Glomerular endothelial cell (primary cell): ENCODE measurements around the gene HLX. TPM values are rescaled to one million over a fixed set of nuclear protein-coding genes. Genes with fewer than 3 reads are reported as not detected.

Source experiments
- DNase-seq: peaks from one replicate; pipeline ENCODE4 v3.0.0-alpha.2; 2011; ENCODE audit warnings: low read depth, low spot score; ENCODE audit errors: extremely low read depth
- total RNA-seq: library from RNA; depleted of rRNA; stranded (reverse); fragments of >200 nt; gene quantifications from 2 replicates; pipeline ENCODE4 v1.2.3, GENCODE V29; 2015

The HLX gene
- total RNA-seq, 1 donor from 2014 or later: 30.4 TPM

DNA sequence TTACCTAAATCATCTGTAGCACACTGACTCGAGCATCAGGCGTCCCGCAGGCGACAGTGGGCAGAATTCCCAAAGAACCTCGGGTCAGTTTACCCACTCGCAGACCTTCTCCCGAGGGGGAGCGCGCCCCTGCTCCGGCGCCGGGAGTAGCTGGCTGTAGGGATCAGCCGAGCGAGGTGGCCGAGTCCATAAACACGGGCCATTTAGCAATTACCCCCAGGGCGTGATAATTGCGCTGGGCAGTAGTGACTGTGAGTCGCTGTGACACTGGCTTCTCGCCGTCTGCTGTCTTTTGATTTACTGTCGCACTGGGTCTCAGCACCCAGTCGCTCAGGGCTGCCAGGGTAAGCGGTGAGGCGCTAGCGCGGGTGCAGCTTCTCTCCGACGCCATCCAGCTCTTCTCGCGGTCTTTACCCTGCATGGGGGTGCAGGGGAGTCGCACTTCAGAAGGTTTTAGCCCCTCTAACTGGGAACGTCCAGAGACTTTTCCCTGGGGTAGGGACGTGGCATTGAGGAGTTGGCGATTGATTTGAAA, 16.2 kb downstream of the HLX start:
- no peak for DNase-seq

- DNase-seq: no peak
Measured at GRCh38 chr1:220896092-220896491, 16.8 kb downstream of the HLX start.

- no peak for DNase-seq
Measured at GRCh38 chr1:220900842-220901241, 21.6 kb downstream of the HLX start.

- DNase-seq: no peak
Measured at GRCh38 chr1:220901881-220902280, 22.6 kb downstream of the HLX start.

DNA sequence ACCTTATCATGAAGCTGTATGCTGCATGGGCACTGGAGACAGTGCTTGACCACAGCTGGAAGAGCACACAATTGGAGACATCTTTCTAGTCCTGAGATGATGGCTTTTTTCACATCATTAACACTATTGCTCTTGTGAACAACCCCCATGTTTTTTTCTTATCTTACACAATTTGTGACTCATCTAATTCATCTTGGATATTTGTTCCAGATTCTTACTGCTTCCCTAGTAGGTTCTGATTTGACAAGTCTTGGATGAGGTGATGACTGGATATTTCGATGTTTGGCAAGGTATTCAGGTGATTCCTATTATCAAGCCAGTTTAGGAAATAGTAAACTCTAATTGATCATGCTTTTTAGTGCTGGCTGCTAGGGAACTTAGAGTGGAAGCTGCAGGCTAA, 23.7 kb downstream of the HLX start:
- no peak for DNase-seq

- no peak for DNase-seq
Measured at GRCh38 chr1:220904876-220905275, 25.6 kb downstream of the HLX start.

DNA sequence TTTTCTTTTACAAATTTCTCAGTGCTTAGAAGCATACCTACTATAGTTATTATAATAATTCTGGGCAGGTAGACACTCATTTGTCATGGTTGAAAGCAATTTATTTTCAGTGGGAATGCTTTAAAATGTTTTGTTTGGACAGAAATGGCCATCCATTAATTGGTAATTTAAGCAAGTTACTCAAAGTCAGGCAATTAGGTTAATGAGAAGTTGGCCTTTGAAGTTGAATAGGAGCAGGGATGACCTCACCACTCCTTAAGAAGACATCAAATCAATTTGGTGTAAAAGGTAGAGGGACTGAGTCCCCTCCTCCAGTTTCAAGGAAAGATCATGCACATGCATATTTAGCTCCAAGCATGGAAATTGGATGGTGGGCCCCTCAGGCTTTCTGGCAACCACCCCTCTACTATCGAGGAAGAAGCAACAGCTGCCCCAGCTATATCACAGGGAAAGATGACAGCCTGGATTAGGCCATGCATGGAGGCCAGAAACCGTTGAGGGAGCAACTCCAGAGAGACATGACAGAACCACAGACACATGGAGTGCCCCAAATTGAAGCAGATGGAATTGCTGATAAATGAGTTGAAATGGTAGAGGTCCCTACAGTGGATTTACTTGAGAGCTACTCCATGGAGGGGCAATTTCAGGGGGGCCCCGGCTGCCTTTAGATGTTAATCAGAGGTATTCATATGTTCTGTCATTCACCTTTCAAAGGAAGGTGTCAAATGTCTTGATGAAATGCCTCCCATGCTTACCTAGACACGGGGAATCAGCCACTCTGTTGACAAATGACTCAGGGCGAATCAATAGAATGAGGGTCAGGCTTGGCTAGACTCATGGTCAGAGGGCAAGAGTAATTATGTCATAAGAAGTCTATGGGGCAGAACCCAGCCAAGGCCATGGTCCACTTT, 26.7 kb downstream of the HLX start:
- no peak for DNase-seq

DNA sequence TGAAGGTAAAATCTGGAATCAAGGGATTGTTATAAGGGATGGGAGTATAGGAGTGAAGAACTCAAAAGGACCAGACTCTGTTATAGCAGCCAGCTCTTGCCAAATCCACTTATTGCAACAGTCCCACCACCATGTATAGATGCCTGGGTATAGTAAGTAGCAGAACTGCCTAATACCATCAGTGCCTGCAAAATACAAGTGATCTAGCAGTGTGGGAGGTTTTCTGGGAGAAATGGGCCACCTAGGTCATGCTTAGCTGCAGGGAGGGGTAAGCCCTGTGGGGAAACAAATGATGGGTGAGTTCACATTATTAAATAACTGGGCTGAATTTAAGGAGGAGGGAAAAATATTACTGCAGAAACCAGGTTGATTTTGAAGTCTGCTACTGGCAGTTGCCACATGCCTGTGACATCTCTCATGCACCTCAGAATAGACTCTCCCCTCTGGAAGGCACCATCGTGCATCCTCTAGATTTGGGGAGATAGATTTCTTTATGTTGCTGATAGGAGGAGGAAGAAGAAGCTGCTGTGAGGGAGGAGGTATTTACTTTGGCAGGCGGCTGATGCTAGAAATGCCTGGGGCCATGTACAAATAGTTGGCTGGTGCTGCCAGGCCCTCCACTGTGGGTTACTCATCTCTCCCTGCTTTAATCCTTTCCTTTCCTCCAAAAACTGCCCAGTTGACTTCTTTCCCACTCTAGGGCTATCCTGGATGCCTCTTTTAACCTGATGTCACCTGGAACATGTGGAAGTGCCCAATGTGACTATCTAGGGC, 27.5 kb downstream of the HLX start:
- DNase-seq: no peak

GRCh38 chr1:220908757-220909156, 29.5 kb downstream of the HLX start:
- no peak for DNase-seq

DNA sequence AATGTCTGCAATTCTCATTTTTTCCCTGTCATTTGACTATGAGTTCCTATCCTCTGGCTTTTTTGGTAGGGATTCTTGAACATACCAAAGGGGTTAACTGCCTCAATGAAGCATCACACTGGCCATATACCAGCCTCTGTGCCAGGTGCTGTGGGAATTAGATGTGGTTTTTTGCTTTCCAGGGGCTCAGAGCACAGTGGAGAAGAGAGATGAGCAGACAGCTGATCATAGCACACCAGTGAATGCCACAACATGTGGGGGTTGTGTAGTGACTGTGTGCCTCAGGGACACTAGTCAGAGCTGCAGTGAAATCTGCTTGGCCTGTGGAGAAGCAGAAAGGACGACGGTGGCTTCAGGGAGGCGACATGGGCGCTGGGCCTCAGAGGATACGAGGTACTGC, 30.8 kb downstream of the HLX start:
- no peak for DNase-seq

DNA sequence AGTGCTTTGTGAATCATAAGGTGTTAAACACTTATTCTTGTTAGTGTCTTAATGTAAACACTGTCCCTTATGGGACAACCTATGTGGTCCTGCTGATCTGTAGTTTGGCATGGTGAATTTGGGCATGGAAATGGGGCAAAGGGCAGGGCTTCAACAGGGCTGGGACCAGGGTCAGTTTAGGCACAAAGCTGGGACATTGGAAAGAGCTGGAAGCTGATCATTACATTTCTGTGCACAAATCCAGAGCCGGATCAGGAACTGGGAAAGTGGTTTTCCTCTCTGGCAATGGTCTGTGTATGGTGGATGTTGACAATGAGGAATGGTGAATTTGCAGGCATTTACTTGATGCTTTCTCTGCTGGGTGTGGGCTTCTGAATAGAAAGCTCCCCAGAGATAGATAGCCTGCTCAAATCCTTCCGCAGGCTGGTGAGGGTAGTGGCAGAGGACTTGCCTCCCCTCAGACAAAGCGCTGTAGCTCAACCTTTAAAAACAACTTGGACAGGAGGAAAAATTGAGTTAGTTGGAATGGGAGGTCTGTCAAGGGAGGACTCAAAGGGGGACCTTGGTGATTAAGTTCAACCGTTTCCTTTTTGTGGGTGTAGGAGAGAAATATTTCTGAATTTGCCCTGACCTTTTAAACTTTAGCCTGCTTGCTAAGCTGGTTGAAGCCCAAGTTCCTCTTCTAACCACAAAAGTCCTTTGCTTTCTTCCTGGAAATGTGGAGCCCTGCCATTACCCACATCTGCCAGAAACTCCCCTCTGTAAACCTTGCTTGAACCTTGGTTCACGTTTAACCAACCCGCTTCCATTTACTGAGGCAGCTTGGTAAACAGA, 35.3 kb downstream of the HLX start:
- DNase-seq: no peak

GRCh38 chr1:220915117-220915440, 35.8 kb downstream of the HLX start:
- no peak for DNase-seq

GRCh38 chr1:220915954-220916353, 36.7 kb downstream of the HLX start:
- no peak for DNase-seq

DNA sequence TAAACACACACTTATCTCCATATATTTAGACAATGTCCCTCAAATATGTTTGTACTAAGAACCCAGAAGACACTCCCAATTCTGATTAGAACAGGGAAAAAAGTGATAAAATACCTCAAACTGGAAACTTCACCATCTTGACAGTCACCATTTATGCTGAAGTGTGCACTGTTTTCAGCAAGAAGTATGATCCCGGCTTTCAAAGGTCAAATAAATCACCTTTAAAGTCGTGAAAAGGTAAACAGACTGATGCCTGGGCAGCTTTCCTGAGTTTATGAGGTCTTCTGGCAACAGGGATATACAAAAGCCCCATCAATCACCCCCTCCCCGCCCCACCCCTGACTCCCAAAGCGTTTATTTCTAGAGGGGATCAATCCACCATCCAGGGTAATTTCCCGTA, 37.9 kb downstream of the HLX start:
- no peak for DNase-seq

DNA sequence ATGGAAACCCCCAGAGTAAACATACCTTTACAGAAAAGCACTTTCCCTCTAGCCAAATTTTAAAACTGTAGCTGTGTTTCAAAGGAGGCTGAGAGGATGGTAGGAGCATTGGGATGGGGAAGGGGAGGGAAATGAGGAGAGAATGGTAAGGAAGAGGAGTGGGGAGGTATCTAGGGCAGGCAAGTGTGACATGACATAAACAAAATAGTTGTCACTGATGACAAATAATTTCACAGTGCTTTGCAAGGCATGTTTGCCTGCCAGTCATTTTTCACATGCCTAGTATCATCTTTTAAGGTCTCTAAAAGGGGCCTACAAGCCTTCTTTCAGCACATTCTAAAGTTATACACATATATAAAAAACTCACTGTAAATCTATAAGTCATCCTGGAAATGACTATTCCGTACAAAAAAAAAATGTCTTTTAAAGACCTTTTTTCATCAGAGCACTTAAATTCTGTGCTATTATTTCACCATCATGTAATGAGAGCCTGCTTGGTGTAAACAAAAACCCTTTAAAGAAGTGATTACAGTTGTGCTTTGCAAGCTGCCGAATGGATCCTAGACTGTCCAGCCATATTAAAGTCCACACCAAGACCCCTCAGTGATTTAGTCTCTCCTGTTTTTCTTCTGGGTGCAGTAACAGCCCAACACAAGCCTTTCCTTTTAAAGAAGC, 38.4 kb downstream of the HLX start:
- no peak for DNase-seq

GRCh38 chr1:220918285-220918951, 39.2 kb downstream of the HLX start:
- DNase-seq: no peak

DNA sequence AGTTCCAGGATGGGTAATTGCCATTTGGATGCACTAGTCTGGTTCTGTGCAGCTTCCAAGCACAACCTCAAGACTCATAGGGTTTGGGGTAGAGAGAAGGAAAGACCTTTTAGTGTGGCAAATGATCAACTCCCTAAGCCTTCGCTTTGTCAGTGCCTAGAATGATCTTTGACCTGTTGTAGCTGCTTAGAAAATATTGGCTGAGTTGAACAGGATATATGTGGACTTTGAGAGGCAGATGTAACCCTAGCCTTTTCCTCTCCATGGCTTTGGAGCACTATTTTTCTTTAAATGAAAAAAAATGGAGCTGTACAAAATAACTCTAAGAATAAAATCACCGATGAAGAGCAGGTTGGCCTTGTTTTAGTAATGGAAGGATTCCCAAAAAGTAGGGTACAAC, 41.7 kb downstream of the HLX start:
- no peak for DNase-seq

GRCh38 chr1:220921498-220921897, 42.3 kb downstream of the HLX start:
- DNase-seq: no peak

DNA sequence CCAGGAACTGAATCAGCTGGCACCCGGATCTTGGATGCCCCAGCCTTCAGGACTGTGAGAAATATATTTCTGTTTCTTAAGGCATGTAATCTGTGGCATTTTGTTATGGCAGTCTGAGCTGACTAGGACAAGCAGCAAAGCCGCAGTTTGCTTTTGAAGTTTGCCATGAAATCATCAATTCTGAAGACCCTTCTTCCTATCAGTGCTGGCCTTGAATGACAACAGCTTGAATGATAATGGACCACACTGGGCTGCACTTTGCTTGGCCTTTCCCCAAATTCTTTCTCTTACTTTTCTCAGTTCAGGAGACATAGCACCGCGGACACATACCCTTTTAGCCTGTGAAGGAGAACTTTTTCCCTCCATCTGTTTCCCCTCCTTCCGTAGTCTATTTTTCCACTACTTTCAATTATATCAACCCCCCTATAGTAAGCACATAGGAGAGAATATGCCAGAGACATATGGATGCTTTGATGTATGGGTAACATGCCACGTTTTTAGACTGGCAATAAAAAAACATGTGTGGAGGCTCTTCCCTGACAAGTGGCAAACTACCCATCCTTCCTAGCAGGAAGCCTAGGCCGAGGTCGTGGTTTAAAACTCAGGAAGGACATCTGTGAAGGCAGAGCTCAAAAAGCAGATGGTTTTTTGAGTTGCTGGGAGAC, 42.9 kb downstream of the HLX start:
- DNase-seq: no peak
